Measurements from ENCODE around the gene SLC7A5.

DNA sequence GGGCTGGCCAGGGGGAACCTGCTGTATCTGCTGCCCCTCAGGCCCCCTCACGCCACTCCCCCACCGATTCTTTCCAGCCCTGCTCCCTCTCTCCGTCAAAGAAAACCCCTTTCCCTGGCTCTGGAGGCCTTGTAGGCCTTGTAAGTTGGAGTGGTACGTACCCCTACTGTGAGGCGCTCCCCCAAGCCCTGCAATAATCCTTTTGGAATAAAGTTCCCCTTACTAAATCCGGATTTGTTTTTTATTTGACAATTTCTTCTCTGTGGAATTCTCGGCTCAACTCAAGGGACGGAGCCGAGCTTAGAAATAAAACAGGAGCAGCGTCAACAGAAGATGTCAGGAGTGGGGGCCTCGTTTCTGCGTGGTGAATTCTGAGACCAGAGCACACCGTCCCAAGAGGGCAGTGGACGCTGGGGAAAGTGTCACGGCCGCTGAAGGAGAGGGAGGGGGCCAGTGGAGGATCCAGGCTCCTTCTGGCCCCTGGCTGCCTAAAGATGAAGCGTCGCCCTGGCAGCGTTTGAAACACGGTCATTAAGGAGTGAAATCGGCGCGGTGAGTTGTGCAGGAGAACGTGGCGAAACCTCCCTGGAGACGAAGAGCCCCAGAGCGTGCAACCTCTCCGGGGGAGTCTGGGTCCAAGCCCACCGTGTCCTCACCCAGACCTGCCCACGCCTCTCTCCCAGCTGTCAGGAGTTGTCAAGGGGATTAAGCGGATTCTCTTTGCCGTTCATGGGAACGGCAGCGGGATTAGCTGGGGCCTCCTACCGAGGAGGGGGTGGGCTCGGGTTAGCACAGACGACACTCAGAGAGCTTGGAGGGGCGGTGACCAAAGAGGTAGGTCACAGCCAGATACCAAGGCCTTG lies 47.0 kb downstream of the SLC7A5 start:
- TF ChIP-seq TARDBP (IDR thresholded peaks at IDR 0.05) (no peak), FOXK2 (IDR thresholded peaks at IDR 0.05) (no peak), BHLHE40 (IDR thresholded peaks at IDR 0.05; ENCODE audit: borderline replicate concordance) (no peak), ARNT (IDR thresholded peaks at IDR 0.05) (no peak), L3MBTL2 (conservative IDR thresholded peaks at IDR 0.05) (no peak), HDGF (IDR thresholded peaks at IDR 0.05; ENCODE audit: borderline replicate concordance) (no peak), ELF4 (IDR thresholded peaks at IDR 0.05) (no peak), FOXA1 (IDR thresholded peaks at IDR 0.05) (no peak), SP1 (IDR thresholded peaks at IDR 0.05) (no peak), ZNF384 (IDR thresholded peaks at IDR 0.05) (no peak), FOXM1 (IDR thresholded peaks at IDR 0.05; ENCODE audit: borderline replicate concordance) (no peak), SUZ12 (IDR thresholded peaks at IDR 0.05) (no peak), CTBP1 (IDR thresholded peaks at IDR 0.05; ENCODE audit: borderline replicate concordance) (no peak)

All from HEK293T (cell line).